ENCODE data around the gene CDK6. TPM values are rescaled to one million over a fixed set of nuclear protein-coding genes. Genes with fewer than 3 reads are reported as not detected.

Gene CDK6
- total and polyA plus RNA-seq, 2 donors = 6.5 to 42.0 TPM

GRCh38 chr7:92735707-92736106 lies 100.7 kb downstream of the CDK6 start:
- H3K36me3 ChIP-seq (ENCODE audit: control insufficient read depth in 2 of 2, insufficient read depth in 2 of 2, low read length in 1 of 2) = peaks cover 6 to 39% of the 10 kb centered on the region in 2 donors
- H3K9me3 ChIP-seq (ENCODE audit: control insufficient read depth in 2 of 2, insufficient read depth in 1 of 2, low read length in 1 of 2) = no peaks in the 10 kb centered on the region
- no peak for DNase-seq (ENCODE audit: low read depth in 6 of 9, low spot score in 9 of 9)
- no peak overlapping the region for H3K4me3 ChIP-seq (ENCODE audit: low read length in 2 of 2)
- H3K27me3 ChIP-seq (ENCODE audit: control insufficient read depth in 2 of 2, insufficient read depth in 1 of 2, low read length in 1 of 2) = no peaks in the 10 kb centered on the region
- no peak overlapping the region for H3K27ac ChIP-seq (ENCODE audit: low read depth in 1 of 2, low read length in 1 of 2)
- peaks cover 16 to 35% of the 10 kb centered on the region in 2 donors for H3K4me1 ChIP-seq (ENCODE audit: control insufficient read depth in 2 of 2, insufficient read depth in 2 of 2, low read length in 2 of 2)
- 98% methylated on average over 3 of the region's 3 CpGs for WGBS

DNA sequence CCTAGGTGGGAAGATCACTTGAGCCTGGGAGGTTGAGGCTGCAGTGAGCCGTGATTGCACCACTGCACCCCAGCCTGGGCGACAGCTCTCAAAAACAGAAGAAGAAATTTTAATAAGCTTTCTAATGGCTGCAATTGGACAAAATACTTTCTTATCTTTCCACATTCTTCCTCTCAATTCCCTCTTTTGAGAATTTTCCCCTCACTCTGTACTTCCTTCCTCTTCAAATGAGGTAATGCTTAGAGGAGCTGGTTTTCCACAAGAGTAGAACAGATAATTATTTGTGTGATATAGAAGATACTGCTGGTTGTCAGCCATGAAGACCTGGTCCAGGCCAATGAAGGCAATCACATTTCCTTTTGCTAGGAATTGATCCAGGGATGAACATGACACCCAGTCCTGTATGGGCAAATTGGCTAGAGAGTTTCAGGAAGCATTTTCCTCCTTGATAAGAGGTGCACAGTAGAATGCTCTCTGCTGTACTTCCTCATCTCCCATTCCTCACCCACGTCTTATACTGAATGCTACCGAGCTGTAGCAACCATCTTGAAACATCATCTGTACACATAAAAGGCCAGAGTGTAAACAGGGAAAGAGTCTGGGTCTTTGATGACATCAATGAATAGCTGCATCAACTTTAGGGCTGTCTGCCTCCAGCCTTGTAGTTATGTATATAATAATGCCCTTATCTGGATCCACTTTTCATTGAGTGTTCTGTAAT lies 103.9 kb downstream of the CDK6 start:
- no peak overlapping the region for H3K4me3 ChIP-seq (ENCODE audit: low read length in 2 of 2)
- H3K9me3 ChIP-seq (ENCODE audit: control insufficient read depth in 2 of 2, insufficient read depth in 1 of 2, low read length in 1 of 2) = no peaks in the 10 kb centered on the region
- no peaks in the 10 kb centered on the region for H3K27me3 ChIP-seq (ENCODE audit: control insufficient read depth in 2 of 2, insufficient read depth in 1 of 2, low read length in 1 of 2)
- no peak for DNase-seq (ENCODE audit: low read depth in 6 of 9, low spot score in 9 of 9)
- no peak overlapping the region for H3K27ac ChIP-seq (ENCODE audit: low read depth in 1 of 2, low read length in 1 of 2)
- peaks cover 6 to 39% of the 10 kb centered on the region in 2 donors for H3K36me3 ChIP-seq (ENCODE audit: control insufficient read depth in 2 of 2, insufficient read depth in 2 of 2, low read length in 1 of 2)
- peaks cover 4 to 20% of the 10 kb centered on the region in 2 donors for H3K4me1 ChIP-seq (ENCODE audit: control insufficient read depth in 2 of 2, insufficient read depth in 2 of 2, low read length in 2 of 2)
- WGBS = 72% methylated on average over 4 of the region's 4 CpGs

DNA sequence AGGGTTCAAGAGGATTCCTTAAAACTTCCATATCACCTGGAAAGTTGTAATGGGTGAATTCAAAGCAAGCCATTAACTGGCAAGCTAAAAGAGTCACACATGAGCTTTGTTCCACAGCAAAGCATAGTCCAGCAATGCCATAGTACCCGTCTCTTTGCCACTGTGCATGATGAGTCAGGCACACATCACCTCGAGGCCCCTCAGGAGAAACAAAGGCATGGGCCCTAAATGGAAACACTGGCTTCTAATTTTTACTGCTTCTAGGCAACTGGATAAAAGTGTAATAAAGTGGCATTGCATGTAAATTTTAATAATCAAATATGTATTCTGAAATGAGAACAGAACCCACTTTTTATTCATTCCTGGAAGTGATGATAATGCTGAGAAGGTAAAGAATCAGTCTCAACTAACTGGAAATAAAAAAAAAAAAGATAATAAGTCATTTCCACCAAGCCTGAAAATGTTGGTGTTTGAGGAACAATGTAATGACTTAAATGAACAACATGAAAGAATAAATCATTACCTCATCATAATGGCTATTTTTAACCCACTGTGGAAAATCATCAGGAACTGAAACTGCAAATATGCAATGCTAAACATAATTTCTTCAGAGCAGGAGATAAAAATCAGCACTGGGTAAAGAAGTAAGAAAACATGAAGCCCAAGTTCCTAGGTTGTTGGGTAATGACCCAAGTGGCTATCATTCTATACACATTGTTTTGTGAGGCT lies 104.9 kb downstream of the CDK6 start:
- H3K4me1 ChIP-seq (ENCODE audit: control insufficient read depth in 2 of 2, insufficient read depth in 2 of 2, low read length in 2 of 2) = peaks cover 4 to 20% of the 10 kb centered on the region in 2 donors
- H3K27me3 ChIP-seq (ENCODE audit: control insufficient read depth in 2 of 2, insufficient read depth in 1 of 2, low read length in 1 of 2) = no peaks in the 10 kb centered on the region
- peak in 1 of 9 donors; percentile 24 for DNase-seq (ENCODE audit: low read depth in 6 of 9, low spot score in 9 of 9)
- WGBS = 92% methylated on average over 2 of the region's 2 CpGs
- no peak overlapping the region for H3K27ac ChIP-seq (ENCODE audit: low read depth in 1 of 2, low read length in 1 of 2)
- no peaks in the 10 kb centered on the region for H3K9me3 ChIP-seq (ENCODE audit: control insufficient read depth in 2 of 2, insufficient read depth in 1 of 2, low read length in 1 of 2)
- H3K4me3 ChIP-seq (ENCODE audit: low read length in 2 of 2) = no peak overlapping the region
- peaks cover 6 to 33% of the 10 kb centered on the region in 2 donors for H3K36me3 ChIP-seq (ENCODE audit: control insufficient read depth in 2 of 2, insufficient read depth in 2 of 2, low read length in 1 of 2)

DNA sequence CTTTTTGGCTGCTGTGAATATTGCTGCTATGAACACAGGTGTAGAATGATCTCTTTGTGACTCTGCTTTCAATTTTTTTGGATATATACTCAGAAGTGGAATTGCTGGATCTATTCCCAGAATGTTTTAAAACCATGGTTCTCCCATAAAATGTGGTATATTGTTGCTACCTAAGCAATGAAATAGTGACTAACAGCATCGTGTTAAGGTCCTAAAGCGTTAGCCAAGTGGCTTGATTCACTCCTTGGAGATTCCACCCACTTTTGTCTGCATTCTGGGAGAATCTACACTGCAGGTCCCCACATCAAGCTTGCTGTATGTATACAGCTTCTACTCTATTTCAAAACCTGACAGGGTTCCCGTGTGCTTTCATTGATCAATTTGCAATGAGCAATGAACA lies 105.6 kb downstream of the CDK6 start:
- H3K36me3 ChIP-seq (ENCODE audit: control insufficient read depth in 2 of 2, insufficient read depth in 2 of 2, low read length in 1 of 2) = peaks cover 3 to 34% of the 10 kb centered on the region in 2 donors
- DNase-seq (ENCODE audit: low read depth in 6 of 9, low spot score in 9 of 9) = no peak
- no peak overlapping the region for H3K27ac ChIP-seq (ENCODE audit: low read depth in 1 of 2, low read length in 1 of 2)
- H3K4me1 ChIP-seq (ENCODE audit: control insufficient read depth in 2 of 2, insufficient read depth in 2 of 2, low read length in 2 of 2) = peaks cover 4 to 20% of the 10 kb centered on the region in 2 donors
- no peaks in the 10 kb centered on the region for H3K9me3 ChIP-seq (ENCODE audit: control insufficient read depth in 2 of 2, insufficient read depth in 1 of 2, low read length in 1 of 2)
- 94% methylated on average over 3 of the region's 3 CpGs for WGBS
- H3K4me3 ChIP-seq (ENCODE audit: low read length in 2 of 2) = no peak overlapping the region
- no peaks in the 10 kb centered on the region for H3K27me3 ChIP-seq (ENCODE audit: control insufficient read depth in 2 of 2, insufficient read depth in 1 of 2, low read length in 1 of 2)

DNA sequence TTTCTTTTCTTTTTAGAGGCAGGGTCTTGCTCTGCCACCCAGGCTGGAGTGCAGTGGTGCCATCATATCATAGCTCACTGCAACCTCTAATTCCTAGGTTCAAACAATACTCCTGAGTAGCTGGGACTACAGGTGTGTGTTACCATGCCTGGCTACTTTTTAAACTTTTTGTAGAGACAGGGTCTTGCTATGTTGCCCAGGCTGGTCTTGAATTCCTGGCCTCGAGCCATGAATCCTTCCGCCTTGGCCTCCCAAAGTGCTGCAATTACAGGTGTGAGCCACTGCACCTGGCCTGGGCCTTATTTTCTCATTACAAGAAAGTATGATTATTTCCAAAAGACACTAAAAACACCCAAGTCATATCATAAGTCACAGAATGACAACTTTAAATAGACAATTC lies 106.6 kb downstream of the CDK6 start:
- no peak overlapping the region for H3K4me3 ChIP-seq (ENCODE audit: low read length in 2 of 2)
- H3K36me3 ChIP-seq (ENCODE audit: control insufficient read depth in 2 of 2, insufficient read depth in 2 of 2, low read length in 1 of 2) = peaks cover 13 to 43% of the 10 kb centered on the region in 2 donors
- H3K9me3 ChIP-seq (ENCODE audit: control insufficient read depth in 2 of 2, insufficient read depth in 1 of 2, low read length in 1 of 2) = no peaks in the 10 kb centered on the region
- no peak overlapping the region for H3K27ac ChIP-seq (ENCODE audit: low read depth in 1 of 2, low read length in 1 of 2)
- H3K27me3 ChIP-seq (ENCODE audit: control insufficient read depth in 2 of 2, insufficient read depth in 1 of 2, low read length in 1 of 2) = no peaks in the 10 kb centered on the region
- over 99% methylated on average over 2 of the region's 2 CpGs for WGBS
- H3K4me1 ChIP-seq (ENCODE audit: control insufficient read depth in 2 of 2, insufficient read depth in 2 of 2, low read length in 2 of 2) = peaks cover 4 to 20% of the 10 kb centered on the region in 2 donors
- DNase-seq (ENCODE audit: low read depth in 6 of 9, low spot score in 9 of 9) = no peak

GRCh38 chr7:92729172-92729571 lies 107.2 kb downstream of the CDK6 start:
- WGBS = 83% methylated on average over 7 of the region's 7 CpGs
- Histone ChIP-seq H3K27ac (ENCODE audit: low read depth in 1 of 2, low read length in 1 of 2) (no peak overlapping the region), H3K4me1 (ENCODE audit: control insufficient read depth in 2 of 2, insufficient read depth in 2 of 2, low read length in 2 of 2) (peaks cover 4 to 20% of the 10 kb centered on the region in 2 donors), H3K9me3 (ENCODE audit: control insufficient read depth in 2 of 2, insufficient read depth in 1 of 2, low read length in 1 of 2) (no peaks in the 10 kb centered on the region), H3K4me3 (ENCODE audit: low read length in 2 of 2) (no peak overlapping the region), H3K36me3 (ENCODE audit: control insufficient read depth in 2 of 2, insufficient read depth in 2 of 2, low read length in 1 of 2) (peaks cover 16 to 44% of the 10 kb centered on the region in 2 donors), H3K27me3 (ENCODE audit: control insufficient read depth in 2 of 2, insufficient read depth in 1 of 2, low read length in 1 of 2) (no peaks in the 10 kb centered on the region)
- DNase-seq (ENCODE audit: low read depth in 6 of 9, low spot score in 9 of 9) = no peak

DNA sequence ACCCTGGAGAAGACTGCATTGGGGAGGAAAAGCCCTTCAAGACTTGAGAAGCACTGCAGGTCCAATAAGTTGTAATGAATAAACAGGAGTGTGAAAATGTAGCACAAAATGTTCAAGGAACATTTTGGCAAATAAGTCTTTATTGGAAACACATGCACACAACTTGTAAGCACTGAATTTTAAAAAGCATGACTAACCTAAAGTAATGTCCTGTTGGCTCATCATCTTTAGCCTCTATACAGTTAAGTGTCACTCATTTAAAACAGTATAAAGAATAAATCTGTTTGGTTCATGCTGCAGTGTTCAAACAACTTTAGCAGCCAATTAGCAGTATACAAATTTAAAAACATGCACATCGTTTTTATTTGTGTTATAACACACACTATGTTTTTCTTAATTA lies 108.6 kb downstream of the CDK6 start:
- Histone ChIP-seq H3K9me3 (ENCODE audit: control insufficient read depth in 2 of 2, insufficient read depth in 1 of 2, low read length in 1 of 2) (no peaks in the 10 kb centered on the region), H3K36me3 (ENCODE audit: control insufficient read depth in 2 of 2, insufficient read depth in 2 of 2, low read length in 1 of 2) (peaks cover 20 to 43% of the 10 kb centered on the region in 2 donors), H3K4me3 (ENCODE audit: low read length in 2 of 2) (no peak overlapping the region), H3K27ac (ENCODE audit: low read depth in 1 of 2, low read length in 1 of 2) (no peak overlapping the region), H3K27me3 (ENCODE audit: control insufficient read depth in 2 of 2, insufficient read depth in 1 of 2, low read length in 1 of 2) (no peaks in the 10 kb centered on the region), H3K4me1 (ENCODE audit: control insufficient read depth in 2 of 2, insufficient read depth in 2 of 2, low read length in 2 of 2) (peaks cover 4 to 19% of the 10 kb centered on the region in 2 donors)
- no peak for DNase-seq (ENCODE audit: low read depth in 6 of 9, low spot score in 9 of 9)
- 94% methylated on average over 1 of the region's 1 CpG for WGBS

DNA sequence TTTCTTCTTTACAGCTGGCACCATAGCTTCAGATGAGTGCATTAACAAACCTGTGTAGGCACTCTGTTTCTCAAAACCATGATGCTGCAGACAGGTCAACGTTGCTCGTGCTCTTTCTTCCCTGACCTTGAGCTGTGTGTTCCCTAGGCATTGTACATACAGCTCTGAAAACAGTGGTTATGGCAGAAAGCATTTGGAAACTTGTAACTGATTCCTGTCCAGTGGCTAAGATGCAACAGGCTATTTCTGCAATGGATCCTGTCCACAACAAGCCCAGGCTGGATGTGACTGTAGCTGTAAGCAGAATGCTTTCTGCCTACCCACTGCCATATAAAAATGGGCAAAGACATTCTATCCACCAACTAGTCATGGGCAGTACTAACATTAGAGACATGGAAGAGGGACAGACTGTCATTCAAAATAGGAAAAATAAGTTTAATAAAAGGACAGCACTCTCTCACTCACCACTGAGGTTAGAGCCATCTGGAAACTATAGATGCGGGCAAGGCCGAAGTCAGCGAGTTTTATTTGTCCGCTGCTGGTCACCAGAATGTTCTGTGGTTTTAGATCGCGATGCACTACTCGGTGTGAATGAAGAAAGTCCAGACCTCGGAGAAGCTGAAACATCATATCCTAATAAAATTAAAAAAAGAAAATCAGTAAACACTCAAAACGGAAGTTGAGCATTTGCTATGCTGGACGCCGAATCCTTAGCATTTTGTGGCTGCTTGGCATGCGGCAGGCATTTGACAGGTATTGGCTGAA lies 111.0 kb downstream of the CDK6 start:
- H3K36me3 ChIP-seq (ENCODE audit: control insufficient read depth in 2 of 2, insufficient read depth in 2 of 2, low read length in 1 of 2) = peaks cover 17 to 33% of the 10 kb centered on the region in 2 donors
- H3K4me3 ChIP-seq (ENCODE audit: low read length in 2 of 2) = no peak overlapping the region
- H3K27ac ChIP-seq (ENCODE audit: low read depth in 1 of 2, low read length in 1 of 2) = no peak overlapping the region
- no peaks in the 10 kb centered on the region for H3K9me3 ChIP-seq (ENCODE audit: control insufficient read depth in 2 of 2, insufficient read depth in 1 of 2, low read length in 1 of 2)
- H3K27me3 ChIP-seq (ENCODE audit: control insufficient read depth in 2 of 2, insufficient read depth in 1 of 2, low read length in 1 of 2) = no peaks in the 10 kb centered on the region
- H3K4me1 ChIP-seq (ENCODE audit: control insufficient read depth in 2 of 2, insufficient read depth in 2 of 2, low read length in 2 of 2) = peaks cover 8 to 16% of the 10 kb centered on the region in 2 donors
- DNase-seq (ENCODE audit: low read depth in 6 of 9, low spot score in 9 of 9) = no peak
- WGBS = 93% methylated on average over 14 of the region's 14 CpGs

DNA sequence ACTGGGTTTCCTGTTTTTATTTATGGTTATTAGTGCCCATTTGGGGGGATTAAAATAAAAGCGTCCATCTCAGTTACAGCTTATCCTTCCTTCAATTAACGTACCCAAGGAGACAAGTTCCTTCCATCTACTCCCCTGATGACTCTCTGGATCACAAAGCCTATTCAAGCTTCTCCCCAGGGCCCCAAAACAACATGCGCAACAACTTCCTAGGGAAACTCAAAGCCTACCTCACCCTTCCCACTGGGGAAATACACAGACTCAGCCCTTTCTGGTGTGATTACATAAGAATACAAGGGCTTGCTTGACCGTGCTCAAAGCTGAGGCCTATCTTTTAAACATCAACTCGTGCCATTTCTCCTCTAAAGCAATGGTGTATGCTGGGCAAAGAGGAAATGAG lies 112.4 kb downstream of the CDK6 start:
- peaks cover 15 to 19% of the 10 kb centered on the region in 2 donors for H3K4me1 ChIP-seq (ENCODE audit: control insufficient read depth in 2 of 2, insufficient read depth in 2 of 2, low read length in 2 of 2)
- no peaks in the 10 kb centered on the region for H3K27me3 ChIP-seq (ENCODE audit: control insufficient read depth in 2 of 2, insufficient read depth in 1 of 2, low read length in 1 of 2)
- 90% methylated on average over 5 of the region's 5 CpGs for WGBS
- peaks cover 17 to 38% of the 10 kb centered on the region in 2 donors for H3K36me3 ChIP-seq (ENCODE audit: control insufficient read depth in 2 of 2, insufficient read depth in 2 of 2, low read length in 1 of 2)
- no peak overlapping the region for H3K4me3 ChIP-seq (ENCODE audit: low read length in 2 of 2)
- H3K27ac ChIP-seq (ENCODE audit: low read depth in 1 of 2, low read length in 1 of 2) = peak overlapping the region in 1 of 2 donors; percentile 21
- no peak for DNase-seq (ENCODE audit: low read depth in 6 of 9, low spot score in 9 of 9)
- H3K9me3 ChIP-seq (ENCODE audit: control insufficient read depth in 2 of 2, insufficient read depth in 1 of 2, low read length in 1 of 2) = no peaks in the 10 kb centered on the region
